HepG2 (cell line): ENCODE measurements around the gene PRR36. TPM values are rescaled to one million over a fixed set of nuclear protein-coding genes. Genes with fewer than 3 reads are reported as not detected.

ENCODE experiments used
- ARID4A ChIP-seq: sonication (generic); formaldehyde crosslinking; IDR thresholded peaks from 2 replicates; pipeline ENCODE4 v1.5.0; 2020; ENCODE audit warnings: mild to moderate bottlenecking, missing genetic modification reagents, borderline replicate concordance
- ELF4 ChIP-seq: sonication (generic); formaldehyde crosslinking; IDR thresholded peaks from 2 replicates; pipeline ENCODE4 v1.5.0; 2020; ENCODE audit warnings: missing genetic modification reagents, mild to moderate bottlenecking, moderate library complexity, borderline replicate concordance
- KDM1A ChIP-seq: IDR thresholded peaks from 2 replicates; pipeline ENCODE4 v1.6.1; 2016; ENCODE audit warnings: missing compliant biosample characterization
- KDM4B ChIP-seq: sonication (generic); formaldehyde crosslinking; IDR thresholded peaks from 2 replicates; pipeline ENCODE4 v1.4.0; 2020; ENCODE audit warnings: missing genetic modification reagents
- NAIF1 ChIP-seq: sonication (generic); formaldehyde crosslinking; IDR thresholded peaks from 2 replicates; pipeline ENCODE4 v1.5.0; 2020; ENCODE audit warnings: mild to moderate bottlenecking, missing genetic modification reagents, borderline replicate concordance
- NBN ChIP-seq: fragments of 450-650 bp; conservative IDR thresholded peaks from 2 replicates; pipeline ENCODE4 v1.6.1; 2017
- PHB2 ChIP-seq: fragments of 450-650 bp; IDR thresholded peaks from 2 replicates; pipeline ENCODE4 v1.6.1; 2018; ENCODE audit not compliant: partially characterized antibody
- TOPORS ChIP-seq: sonication (generic); formaldehyde crosslinking; IDR thresholded peaks from 2 replicates; pipeline ENCODE4 v1.8.0; 2023; ENCODE audit warnings: mild to moderate bottlenecking, missing genetic modification reagents
- TSC22D2 ChIP-seq: sonication (generic); formaldehyde crosslinking; IDR thresholded peaks from 2 replicates; pipeline ENCODE4 v1.5.1; 2020; ENCODE audit warnings: missing genetic modification reagents, mild to moderate bottlenecking, borderline replicate concordance
- ZBTB37 ChIP-seq: sonication (generic); formaldehyde crosslinking; IDR thresholded peaks from 2 replicates; pipeline ENCODE4 v1.4.0; 2020; ENCODE audit warnings: mild to moderate bottlenecking, missing genetic modification reagents
- ZNF598 ChIP-seq: sonication (generic); formaldehyde crosslinking; IDR thresholded peaks from 2 replicates; pipeline ENCODE4 v1.5.1; 2020; ENCODE audit warnings: mild to moderate bottlenecking, missing genetic modification reagents, borderline replicate concordance
- ZNF607 ChIP-seq: sonication (generic); formaldehyde crosslinking; IDR thresholded peaks from 2 replicates; pipeline ENCODE4 v1.5.1; 2020; ENCODE audit warnings: missing genetic modification reagents, mild to moderate bottlenecking, borderline replicate concordance
- polyA plus RNA-seq, 8 experiments: library from polyadenylated mRNA; depleted of rRNA in 3 of 8; stranded (reverse) in 7 of 8; unstranded in 1 of 8; fragments of >200 nt; fragmentation: Illumina TruSeq in 4 of 8; extraction: Trizol in 4 of 8; gene quantifications; 2 replicates each; pipeline versions ENCODE4 v1.2.1 to v1.2.3, GENCODE V29; 2011 to 2016; ENCODE audit warnings: low read depth in 4 of 8, missing spikeins in 1 of 8, mixed read lengths in 1 of 8; ENCODE audit not compliant: insufficient read depth in 1 of 8
- total RNA-seq, 5 experiments: library from RNA; depleted of rRNA; stranded (reverse); fragments of >200 nt; fragmentation: Illumina TruSeq; extraction: Trizol; gene quantifications; 2 replicates each; pipeline ENCODE4 v1.2.3, GENCODE V29; 2016; ENCODE audit warnings: low read depth in 1 of 5
- TF ChIP-seq, protein P1 (sequence below), 2 experiments: sonication (generic) in 1 of 2; formaldehyde crosslinking in 1 of 2; IDR thresholded peaks; 2 replicates each; pipeline versions ENCODE4 v1.4.0 to v1.6.1; 2016 to 2020; ENCODE audit warnings: borderline replicate concordance in 1 of 2, low read depth in 1 of 2, mild to moderate bottlenecking in 1 of 2, missing genetic modification reagents in 1 of 2
- TF ChIP-seq, protein P2 (sequence below): IDR thresholded peaks from 2 replicates; pipeline ENCODE4 v1.6.1; 2016; ENCODE audit warnings: mild to moderate bottlenecking, missing biosample characterization, missing genetic modification reagents
- TF ChIP-seq, protein P3 (sequence below): sonication (generic); formaldehyde crosslinking; IDR thresholded peaks from 2 replicates; pipeline ENCODE4 v1.4.0; 2020; ENCODE audit warnings: mild to moderate bottlenecking, missing genetic modification reagents

PRR36 gene
- total and polyA plus RNA-seq, 2 of the 13 experiments (the other 11 are each of a cell fraction or from before 2014, with no cell fraction given) = 0.07 to 0.17 TPM

DNA sequence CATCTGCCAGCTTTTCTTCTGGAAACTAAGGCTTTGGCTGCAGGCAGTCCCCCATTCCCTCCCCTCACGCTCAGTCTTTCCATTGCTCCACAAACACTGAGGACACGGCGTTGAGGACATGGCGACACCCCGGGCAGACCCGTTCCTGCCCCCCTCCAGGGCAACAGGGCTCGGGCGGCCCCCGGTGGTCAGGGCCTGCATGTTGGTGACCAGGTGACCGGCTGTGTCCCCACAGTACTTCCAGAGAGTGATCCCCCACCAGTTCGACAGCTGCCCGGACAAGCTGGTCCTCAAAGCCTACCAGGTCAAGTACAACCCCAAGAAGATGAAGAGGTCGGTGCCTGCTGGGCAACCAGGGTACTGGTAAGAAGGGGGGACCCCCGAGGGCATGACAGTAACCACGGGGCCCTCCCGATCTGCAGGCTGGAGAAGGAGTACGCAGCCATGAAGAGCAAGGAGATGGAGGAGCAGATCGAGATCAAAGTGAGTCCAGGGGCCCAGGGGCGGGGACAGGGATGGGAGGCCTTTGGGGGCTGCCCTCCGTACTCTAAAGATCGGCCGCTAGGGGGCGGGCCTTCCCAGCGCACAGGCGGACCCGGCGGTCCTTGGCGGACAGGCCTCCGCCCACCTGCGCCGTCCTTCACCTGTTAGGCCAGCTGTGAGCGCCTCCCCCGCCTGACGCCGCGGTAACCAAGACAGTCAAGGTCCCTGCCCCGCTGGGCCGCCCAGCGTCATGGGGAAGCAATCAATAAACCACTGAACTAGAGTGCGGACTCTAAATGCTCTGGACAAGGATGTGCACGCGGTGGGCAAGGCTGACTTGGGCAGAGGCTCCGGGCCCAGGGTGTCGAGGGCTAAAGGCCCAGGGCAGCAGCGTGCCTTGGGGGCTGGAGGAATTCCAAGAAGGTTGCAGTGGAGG is 21.1 kb downstream of the PRR36 start (continued):
- TF ChIP-seq ZNF607 (peak; percentile 91), KDM4B (peak; percentile 90), KDM1A (no peak), TOPORS (CRISPR knock-in tag) (peak; percentile 96), NBN (no peak), PHB2 (no peak), ELF4 (CRISPR knock-in tag) (peak; percentile 57; the same call in 1 of the 2 replicates), ARID4A (CRISPR knock-in tag) (peak; percentile 97), NAIF1 (CRISPR knock-in tag) (peak; percentile 76; the same call in 1 of the 2 replicates), ZNF598 (CRISPR knock-in tag) (0 out of 2 replicates have a peak, but pooled peaks have one; percentile 23), TSC22D2 (CRISPR knock-in tag) (peak; percentile 92; the same call in 1 of the 2 replicates), ZBTB37 (CRISPR knock-in tag) (no peak)
- TF ChIP-seq, protein P1, sequence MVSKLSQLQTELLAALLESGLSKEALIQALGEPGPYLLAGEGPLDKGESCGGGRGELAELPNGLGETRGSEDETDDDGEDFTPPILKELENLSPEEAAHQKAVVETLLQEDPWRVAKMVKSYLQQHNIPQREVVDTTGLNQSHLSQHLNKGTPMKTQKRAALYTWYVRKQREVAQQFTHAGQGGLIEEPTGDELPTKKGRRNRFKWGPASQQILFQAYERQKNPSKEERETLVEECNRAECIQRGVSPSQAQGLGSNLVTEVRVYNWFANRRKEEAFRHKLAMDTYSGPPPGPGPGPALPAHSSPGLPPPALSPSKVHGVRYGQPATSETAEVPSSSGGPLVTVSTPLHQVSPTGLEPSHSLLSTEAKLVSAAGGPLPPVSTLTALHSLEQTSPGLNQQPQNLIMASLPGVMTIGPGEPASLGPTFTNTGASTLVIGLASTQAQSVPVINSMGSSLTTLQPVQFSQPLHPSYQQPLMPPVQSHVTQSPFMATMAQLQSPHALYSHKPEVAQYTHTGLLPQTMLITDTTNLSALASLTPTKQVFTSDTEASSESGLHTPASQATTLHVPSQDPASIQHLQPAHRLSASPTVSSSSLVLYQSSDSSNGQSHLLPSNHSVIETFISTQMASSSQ (IDR thresholded peaks at IDR 0.05; ENCODE audit: low read depth) = no peak
- TF ChIP-seq, protein P1 (CRISPR knock-in tag; IDR thresholded peaks at IDR 0.05; ENCODE audit: borderline replicate concordance) = peak; percentile 69
- TF ChIP-seq, protein P2, sequence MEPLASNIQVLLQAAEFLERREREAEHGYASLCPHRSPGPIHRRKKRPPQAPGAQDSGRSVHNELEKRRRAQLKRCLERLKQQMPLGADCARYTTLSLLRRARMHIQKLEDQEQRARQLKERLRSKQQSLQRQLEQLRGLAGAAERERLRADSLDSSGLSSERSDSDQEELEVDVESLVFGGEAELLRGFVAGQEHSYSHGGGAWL (CRISPR knock-in tag) = peak; percentile 97
- TF ChIP-seq, protein P3, sequence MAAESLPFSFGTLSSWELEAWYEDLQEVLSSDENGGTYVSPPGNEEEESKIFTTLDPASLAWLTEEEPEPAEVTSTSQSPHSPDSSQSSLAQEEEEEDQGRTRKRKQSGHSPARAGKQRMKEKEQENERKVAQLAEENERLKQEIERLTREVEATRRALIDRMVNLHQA (CRISPR knock-in tag) = no peak; the same call in 1 of the 2 replicates
